NCI-H2171 treated with DMSO at 0.1 percent for 48 hours (cell line): Measurements from ENCODE around the gene TTI1.

Experiments
- DNase-seq: peaks from one replicate; lab custom pipeline; 2025; lab: John Stamatoyannopoulos, UW

Gene TTI1

GRCh38 chr20:38054647-38055046, 21.4 kb upstream of the TTI1 start:
- no peak for DNase-seq

DNA sequence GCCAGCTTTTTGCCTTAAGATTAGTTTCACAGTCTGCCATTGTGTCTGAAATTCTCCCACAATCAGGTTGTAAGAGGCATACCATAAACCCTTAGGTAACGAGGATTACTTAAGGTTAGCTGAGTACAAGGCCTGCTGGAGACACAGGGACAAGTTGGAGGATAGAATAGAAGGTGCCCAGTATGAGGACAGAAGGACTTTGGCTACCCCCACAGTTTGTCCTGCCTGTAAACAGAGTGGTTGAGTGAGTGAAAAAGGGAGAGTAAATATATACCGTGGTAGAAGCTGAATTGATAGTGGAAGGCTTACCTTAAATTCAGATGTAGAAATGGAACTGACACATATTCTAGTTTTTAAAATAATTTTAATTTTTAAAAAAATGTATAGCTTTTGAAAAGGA, 19.6 kb upstream of the TTI1 start:
- DNase-seq: no peak

- no peak for DNase-seq
Measured at GRCh38 chr20:38050686-38051085, 17.4 kb upstream of the TTI1 start.

GRCh38 chr20:38049800-38050199, 16.5 kb upstream of the TTI1 start:
- no peak for DNase-seq

GRCh38 chr20:38046572-38046971, 13.3 kb upstream of the TTI1 start:
- no peak for DNase-seq

GRCh38 chr20:38044685-38045084, 11.4 kb upstream of the TTI1 start:
- DNase-seq: no peak

- DNase-seq: no peak
Measured at GRCh38 chr20:38043512-38044300, 10.4 kb upstream of the TTI1 start.

DNA sequence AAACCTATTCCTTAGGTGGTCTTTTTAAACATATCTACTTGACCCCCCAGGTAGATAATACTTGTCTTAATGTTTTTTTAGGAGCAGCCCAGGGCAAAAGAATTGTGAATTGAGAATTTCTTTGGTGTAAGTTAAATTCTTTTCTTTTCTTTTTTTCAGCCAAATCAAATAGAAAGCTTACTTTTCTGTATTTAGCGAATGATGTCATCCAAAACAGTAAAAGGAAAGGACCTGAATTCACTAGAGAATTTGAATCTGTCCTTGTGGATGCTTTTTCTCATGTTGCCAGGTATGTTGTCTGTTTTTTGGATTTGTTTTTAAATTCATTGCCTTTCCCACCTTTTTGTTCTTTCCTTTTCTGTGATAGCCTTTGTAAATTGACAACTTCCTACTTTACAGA, 7.0 kb upstream of the TTI1 start:
- DNase-seq: no peak

DNA sequence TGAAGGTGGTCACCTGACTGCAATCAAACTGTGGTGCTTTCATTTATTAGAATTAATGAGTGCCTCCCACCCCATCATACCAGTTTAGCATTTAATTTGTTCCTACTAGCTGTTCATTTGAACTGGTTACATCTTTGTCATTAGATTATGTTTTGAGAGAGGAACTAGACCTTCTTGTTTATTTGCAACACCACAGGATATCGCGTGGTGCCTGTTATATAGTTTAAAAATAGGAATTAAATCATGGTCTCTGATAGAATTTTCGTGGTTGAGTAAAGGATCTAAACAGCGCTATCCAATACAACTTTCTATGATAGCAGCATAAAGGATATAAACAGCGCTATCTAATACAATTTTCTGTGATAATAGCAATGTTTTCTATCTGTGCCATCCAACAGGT, 3.1 kb upstream of the TTI1 start:
- DNase-seq: no peak

DNA sequence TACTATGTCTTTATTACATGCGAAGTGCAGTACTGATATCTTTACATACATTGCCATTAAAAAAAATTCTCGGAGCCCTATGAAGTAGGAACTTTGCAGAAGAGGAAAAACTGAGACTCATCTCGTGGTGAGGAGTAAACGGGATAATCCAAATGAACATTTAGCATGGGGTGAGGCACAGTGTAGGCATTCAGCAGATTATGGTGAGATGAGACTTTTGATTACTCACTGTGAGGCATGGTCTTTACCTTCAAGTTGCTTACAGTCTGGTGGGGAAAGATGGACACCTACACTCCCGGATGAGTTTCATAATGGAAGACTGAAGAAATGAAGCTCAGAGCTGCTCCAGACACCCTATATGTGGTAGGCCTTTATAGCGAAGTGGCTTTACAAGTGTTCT, 1.7 kb upstream of the TTI1 start:
- DNase-seq: no peak

GRCh38 chr20:38034108-38034649, 923 bp upstream of the TTI1 start:
- DNase-seq: peak; percentile 56

DNA sequence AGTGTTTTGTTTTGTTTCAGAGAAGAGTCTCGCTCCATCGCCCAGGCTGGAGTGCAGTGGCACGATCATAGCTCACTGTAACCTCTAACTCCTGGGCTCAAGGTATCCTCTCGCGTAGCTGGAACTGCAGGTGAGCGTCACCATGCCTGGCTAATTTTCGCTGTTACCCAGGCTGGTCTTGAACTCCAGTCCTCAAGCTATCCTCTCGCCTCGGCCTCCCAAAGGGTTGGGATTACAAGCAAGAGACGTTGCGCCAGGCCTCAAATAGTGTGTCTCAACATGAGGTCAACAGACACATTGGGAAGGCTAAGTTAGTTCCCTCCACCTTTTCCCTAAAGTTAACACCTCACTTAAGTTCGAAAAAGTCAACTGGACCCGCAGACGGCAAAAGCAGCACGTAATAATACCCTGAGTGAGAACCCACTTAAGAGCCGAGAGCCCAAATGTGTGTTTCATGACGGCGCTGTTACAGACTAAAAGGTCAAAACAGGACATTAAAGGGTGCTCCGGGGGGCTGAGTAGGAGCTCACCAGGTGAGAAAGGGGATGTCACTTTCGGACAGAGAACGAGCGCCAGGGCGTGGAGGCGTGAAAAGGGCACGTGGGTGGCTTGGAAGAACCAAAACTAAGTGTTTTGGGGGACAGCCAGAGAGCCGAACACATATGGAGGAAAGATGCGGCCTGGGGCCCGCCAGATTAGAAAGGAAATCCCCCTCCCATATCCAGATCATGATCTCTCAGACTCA, 499 bp downstream of the TTI1 start:
- no peak for DNase-seq

DNA sequence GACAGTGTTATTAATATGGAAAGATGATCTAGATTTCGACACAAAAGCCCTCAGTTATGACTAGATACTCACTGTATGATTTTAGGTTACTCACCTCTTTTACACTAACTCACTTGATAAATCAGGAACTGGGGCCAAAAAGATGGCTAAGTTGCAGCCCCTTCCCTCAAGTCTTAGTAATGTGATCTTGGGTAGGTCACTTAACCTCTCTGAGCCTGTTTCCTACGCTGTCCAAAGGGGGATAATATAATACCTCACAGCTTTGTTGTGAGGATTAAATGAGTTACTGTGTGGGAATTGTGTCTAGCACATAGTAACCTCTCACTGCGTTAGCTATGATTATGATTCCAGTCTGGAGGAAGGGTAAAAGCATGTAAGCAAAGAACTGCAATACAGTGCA, 1.3 kb downstream of the TTI1 start:
- no peak for DNase-seq

DNA sequence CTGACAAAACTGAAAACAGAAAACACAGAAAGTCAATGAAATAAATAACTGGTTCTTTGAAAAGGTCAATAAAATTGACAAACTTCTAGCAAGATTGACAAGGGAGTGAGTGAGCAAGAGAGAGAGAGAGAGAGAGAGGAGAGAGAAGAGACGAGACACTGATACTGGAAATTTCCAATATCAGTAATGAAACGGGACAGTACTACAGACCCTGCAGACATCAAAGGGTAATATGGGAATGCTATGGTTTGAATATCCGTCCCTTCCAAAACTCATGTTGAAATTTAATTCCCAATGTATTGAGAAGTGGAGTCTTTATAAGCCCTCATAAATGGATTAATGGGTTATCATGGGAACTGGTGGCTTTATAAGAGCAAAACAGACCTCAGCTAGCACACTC, 3.8 kb downstream of the TTI1 start:
- no peak for DNase-seq

- no peak for DNase-seq
Measured at GRCh38 chr20:38024496-38024895, 8.8 kb downstream of the TTI1 start.

DNA sequence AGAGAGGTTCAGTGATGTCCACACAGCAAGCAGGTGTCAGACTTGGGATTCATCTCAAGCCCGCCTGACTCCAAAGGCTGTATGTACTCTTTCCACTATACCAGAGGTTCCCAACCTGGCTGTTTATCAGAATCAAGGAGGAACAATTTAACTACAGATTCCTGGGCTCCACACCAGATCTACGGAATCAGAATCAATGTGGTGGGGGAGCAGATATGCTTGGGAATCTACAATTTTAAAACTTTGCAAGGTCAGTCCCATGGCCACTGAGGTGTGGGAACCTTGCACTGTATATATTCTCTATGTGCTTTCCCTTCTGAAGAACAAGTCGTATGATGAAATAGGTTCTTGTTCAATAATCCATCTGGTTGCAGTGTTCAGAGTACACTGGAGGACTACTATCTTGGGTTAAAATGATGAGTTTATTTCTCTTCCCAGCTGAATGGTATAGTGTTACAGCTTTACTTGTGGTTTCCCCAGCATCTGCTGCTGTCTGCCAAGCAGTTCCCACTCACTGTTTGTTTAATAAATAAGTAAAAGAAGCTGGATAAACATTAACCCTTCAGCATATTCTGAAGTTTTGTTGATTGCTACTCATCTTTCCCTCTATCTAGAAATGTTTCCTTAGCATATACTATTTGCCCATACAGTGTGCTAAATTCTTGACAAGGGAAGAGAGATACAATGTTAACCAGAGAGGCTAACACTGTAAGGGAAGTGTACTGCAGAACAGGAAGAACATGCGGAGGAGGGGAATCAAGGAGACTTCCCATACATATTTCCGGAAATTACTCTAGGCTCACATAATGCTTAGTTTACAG, 9.9 kb downstream of the TTI1 start:
- DNase-seq: peak; percentile 88

- no peak for DNase-seq
Measured at GRCh38 chr20:38021087-38021772, 12.0 kb downstream of the TTI1 start.

DNA sequence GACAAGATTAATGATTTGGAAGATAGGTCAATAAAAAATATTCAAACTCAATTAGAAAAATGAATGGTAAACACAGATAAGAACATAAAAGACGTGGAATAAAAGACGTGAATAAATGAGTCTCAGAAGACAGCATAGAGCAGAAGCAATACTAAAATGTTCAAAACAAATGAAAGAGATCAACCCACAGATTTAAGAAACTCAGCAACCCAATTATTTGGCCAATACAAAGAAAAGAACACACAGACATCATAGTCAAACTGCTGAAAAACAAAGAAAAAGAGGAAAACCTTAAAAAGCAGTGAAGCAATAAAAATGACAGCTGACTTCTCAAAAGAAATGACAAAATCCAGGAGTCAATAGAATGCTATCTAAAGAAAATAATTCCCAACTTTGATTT, 14.9 kb downstream of the TTI1 start:
- DNase-seq: no peak

DNA sequence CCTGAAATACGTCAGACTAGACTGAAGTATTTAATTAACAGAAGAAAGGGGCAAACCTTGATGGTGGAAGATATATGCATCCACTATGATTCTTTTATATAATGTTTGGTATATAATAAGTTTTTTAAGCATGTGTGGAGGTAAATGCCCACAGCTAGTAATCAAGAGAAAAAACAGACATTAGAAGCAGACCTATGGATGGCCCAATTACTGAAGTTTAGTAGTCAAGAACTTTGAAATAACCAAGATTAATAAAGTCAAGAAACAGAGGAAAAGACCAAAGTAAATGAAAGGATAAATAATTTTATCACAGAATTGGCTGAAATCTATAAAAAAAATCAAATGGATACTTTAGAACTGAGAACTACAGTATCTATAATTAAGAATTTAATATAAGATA, 15.3 kb downstream of the TTI1 start:
- no peak for DNase-seq

DNA sequence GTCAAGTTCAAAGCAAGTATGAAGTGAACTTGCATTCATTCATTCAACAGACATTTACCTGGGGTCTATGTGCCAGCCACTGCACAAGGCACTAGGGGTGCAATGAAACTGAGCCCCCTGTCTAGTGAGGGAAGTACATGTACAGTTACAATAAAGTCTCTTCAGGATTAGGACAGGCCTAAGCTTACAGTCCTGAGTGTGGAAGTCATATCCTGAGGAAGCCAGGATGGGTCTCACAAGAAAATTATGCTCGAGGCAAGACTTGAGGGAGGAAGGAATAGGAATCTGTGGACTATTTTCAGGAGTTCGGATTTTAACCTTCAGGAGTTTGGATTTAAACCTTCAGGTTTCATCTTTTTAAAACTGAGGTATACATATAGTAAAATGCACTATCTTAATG, 19.4 kb downstream of the TTI1 start:
- no peak for DNase-seq

GRCh38 chr20:38012332-38012731, 20.9 kb downstream of the TTI1 start:
- DNase-seq: no peak

- peak; percentile 64 for DNase-seq
Measured at GRCh38 chr20:38011696-38012095, 21.6 kb downstream of the TTI1 start.
